PFSK-1 (cell line): Measurements from ENCODE around the gene MGLL.

Experiments
- FOXP2 ChIP-seq: optimal IDR thresholded peaks from 2 replicates; pipeline ENCODE3; 2011; ENCODE audit warnings: borderline replicate concordance, control low read depth, inconsistent platforms; ENCODE audit not compliant: insufficient read depth; ENCODE audit errors: extremely low read length, extremely low read depth
- POLR2AphosphoS5 ChIP-seq: IDR thresholded peaks from 2 replicates; pipeline ENCODE4 v1.6.1; 2012; ENCODE audit warnings: low read depth, mild to moderate bottlenecking, control low read depth, low read length, moderate library complexity
- REST ChIP-seq, 2 experiments: IDR thresholded peaks; 2 replicates each; pipeline versions ENCODE4 v1.6.1 to v1.8.0; 2011 to 2012; ENCODE audit warnings: low read depth in 2 of 2, low read length in 2 of 2, control low read depth in 1 of 2, inconsistent platforms in 1 of 2, mild to moderate bottlenecking in 1 of 2, moderate library complexity in 1 of 2; ENCODE audit not compliant: insufficient read depth in 1 of 2
- SIN3A ChIP-seq: IDR thresholded peaks from 2 replicates; pipeline ENCODE4 v1.6.1; 2012; ENCODE audit warnings: mild to moderate bottlenecking, low read length, moderate library complexity, borderline replicate concordance; ENCODE audit not compliant: insufficient read depth
- TAF1 ChIP-seq: IDR thresholded peaks from 2 replicates; pipeline ENCODE4 v1.6.1; 2012; ENCODE audit warnings: low read length, control low read depth, borderline replicate concordance; ENCODE audit not compliant: insufficient read depth

The MGLL gene

GRCh38 chr3:127848131-127849129, 26.1 kb upstream of the MGLL start:
- TF ChIP-seq REST (IDR thresholded peaks at IDR 0.05; ENCODE audit: insufficient read depth in 1 of 2, low read depth in 2 of 2, low read length in 2 of 2), result no peak
- TF ChIP-seq TAF1, result no peak
- TF ChIP-seq POLR2AphosphoS5, result no peak
- no peak for TF ChIP-seq FOXP2
- TF ChIP-seq SIN3A, result no peak

- TF ChIP-seq SIN3A (no peak), FOXP2 (no peak), REST (IDR thresholded peaks at IDR 0.05; ENCODE audit: insufficient read depth in 1 of 2, low read depth in 2 of 2, low read length in 2 of 2) (no peak), TAF1 (no peak), POLR2AphosphoS5 (no peak)
Observed at GRCh38 chr3:127847236-127847720, 25.0 kb upstream of the MGLL start.

GRCh38 chr3:127846576-127846975, 24.3 kb upstream of the MGLL start:
- TF ChIP-seq SIN3A (no peak), POLR2AphosphoS5 (no peak), TAF1 (no peak), REST (IDR thresholded peaks at IDR 0.05; ENCODE audit: insufficient read depth in 1 of 2, low read depth in 2 of 2, low read length in 2 of 2) (no peak), FOXP2 (no peak)

GRCh38 chr3:127844326-127844942, 22.1 kb upstream of the MGLL start:
- no peak for TF ChIP-seq SIN3A
- TF ChIP-seq REST (IDR thresholded peaks at IDR 0.05; ENCODE audit: insufficient read depth in 1 of 2, low read depth in 2 of 2, low read length in 2 of 2), result no peak
- no peak for TF ChIP-seq POLR2AphosphoS5
- TF ChIP-seq FOXP2, result no peak
- TF ChIP-seq TAF1, result no peak
